K562 (cell line): ENCODE data around the gene LUZP4.

Source experiments
- BRF1 ChIP-seq: IDR thresholded peaks from 3 replicates; pipeline ENCODE4 v1.6.1; 2011; ENCODE audit warnings: borderline replicate concordance, mild to moderate bottlenecking; ENCODE audit not compliant: insufficient read length; ENCODE audit errors: extremely low read depth
- CTCF ChIP-seq, 3 experiments: IDR thresholded peaks in 2 of 3; conservative IDR thresholded peaks in 1 of 3; 2 replicates each; pipeline ENCODE4 v1.5.1; 2011 to 2012; ENCODE audit warnings: low read length in 3 of 3, mild to moderate bottlenecking in 3 of 3, control low read depth in 2 of 3, improper control_type of control experiment in 1 of 3, inconsistent platforms in 1 of 3, low read depth in 1 of 3, mixed read lengths in 1 of 3, moderate library complexity in 1 of 3; ENCODE audit not compliant: insufficient read depth in 2 of 3
- GABPB1 ChIP-seq: sonication (generic); formaldehyde crosslinking; IDR thresholded peaks from 2 replicates; pipeline ENCODE4 v1.8.0; 2022; ENCODE audit warnings: mild to moderate bottlenecking, missing genetic modification reagents
- HNRNPK ChIP-seq: fragments of 200-400 bp; formaldehyde crosslinking; IDR thresholded peaks from one replicate; pipeline ENCODE4 v1.6.1; 2018; ENCODE audit warnings: mild to moderate bottlenecking, low read depth, low read length; ENCODE audit not compliant: poor library complexity, severe bottlenecking
- ILF3 ChIP-seq: fragments of 450-650 bp; IDR thresholded peaks from 2 replicates; pipeline ENCODE4 v1.6.1; 2018; ENCODE audit warnings: antibody characterized with exemption, mild to moderate bottlenecking, moderate library complexity, borderline replicate concordance
- JUND ChIP-seq, 2 experiments: IDR thresholded peaks; 2 replicates in 1 of 2; 3 replicates in 1 of 2; pipeline ENCODE4 v1.6.1; 2011; ENCODE audit warnings: borderline replicate concordance in 2 of 2, low read depth in 2 of 2, low read length in 2 of 2, improper control_type of control experiment in 1 of 2, missing biosample characterization in 1 of 2, missing genetic modification characterization in 1 of 2, missing genetic modification reagents in 1 of 2
- MYNN ChIP-seq, 2 experiments: sonication (generic); formaldehyde crosslinking in 1 of 2; IDR thresholded peaks; 2 replicates each; pipeline versions ENCODE4 v1.5.0 to v1.6.1; 2016 to 2020; ENCODE audit warnings: antibody characterized with exemption in 1 of 2, missing genetic modification reagents in 1 of 2
- POLR2A ChIP-seq: fragments of 450-650 bp; conservative IDR thresholded peaks from 2 replicates; pipeline ENCODE4 v1.6.1; 2016
- TRIM24 ChIP-seq, 2 experiments: fragments of 450-650 bp; IDR thresholded peaks; 2 replicates each; pipeline ENCODE4 v1.6.1; 2016
- ZNF274 ChIP-seq: IDR thresholded peaks from 2 replicates; pipeline ENCODE4 v1.6.1; 2011; ENCODE audit warnings: low read depth, mild to moderate bottlenecking, low read length, moderate library complexity, borderline replicate concordance
- TF ChIP-seq, protein P1 (sequence below): fragments of 250-450 bp; sonication (Bioruptor Pico); IDR thresholded peaks from 2 replicates; pipeline ENCODE4 v1.5.0; 2021
- TF ChIP-seq, protein P2 (sequence below), 2 experiments: fragments of 450-650 bp; formaldehyde crosslinking in 1 of 2; IDR thresholded peaks; 2 replicates each; pipeline versions ENCODE4 v1.4.0 to v1.6.1; 2014 to 2020; ENCODE audit warnings: mild to moderate bottlenecking in 2 of 2, borderline replicate concordance in 1 of 2, low read depth in 1 of 2

DNA sequence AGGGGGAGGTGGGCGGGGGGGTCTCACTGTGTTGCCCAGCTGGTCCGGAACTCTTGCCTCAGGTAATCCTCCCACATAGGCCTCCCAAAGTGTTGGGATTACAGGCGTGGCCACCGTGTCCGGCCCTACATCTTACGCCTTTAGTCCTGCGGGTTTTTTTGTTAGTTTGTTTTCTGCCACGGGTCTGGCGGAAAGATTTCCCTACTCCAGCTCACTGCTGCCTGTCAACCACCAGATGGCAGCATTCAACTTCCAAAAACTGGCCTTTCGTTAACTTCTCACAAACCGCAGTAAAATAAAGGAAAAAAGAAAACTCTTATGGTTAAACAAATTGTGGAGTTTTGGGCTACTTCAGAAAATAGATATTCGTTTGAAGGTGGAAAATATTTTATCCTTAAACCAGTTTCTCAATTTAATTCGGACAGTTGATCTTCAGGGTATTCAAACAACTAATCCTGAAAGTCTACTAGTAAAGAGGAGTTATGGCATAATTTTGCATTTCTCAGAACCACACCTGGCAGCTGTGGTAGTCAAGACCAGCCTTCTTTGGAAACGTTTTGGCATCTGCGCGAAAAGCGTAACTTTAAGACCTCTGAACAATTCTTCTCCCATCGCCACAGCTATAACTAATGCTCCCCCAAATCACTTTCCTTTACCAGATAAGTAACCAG, 41.1 kb downstream of the LUZP4 start:
- TF ChIP-seq, protein P1, sequence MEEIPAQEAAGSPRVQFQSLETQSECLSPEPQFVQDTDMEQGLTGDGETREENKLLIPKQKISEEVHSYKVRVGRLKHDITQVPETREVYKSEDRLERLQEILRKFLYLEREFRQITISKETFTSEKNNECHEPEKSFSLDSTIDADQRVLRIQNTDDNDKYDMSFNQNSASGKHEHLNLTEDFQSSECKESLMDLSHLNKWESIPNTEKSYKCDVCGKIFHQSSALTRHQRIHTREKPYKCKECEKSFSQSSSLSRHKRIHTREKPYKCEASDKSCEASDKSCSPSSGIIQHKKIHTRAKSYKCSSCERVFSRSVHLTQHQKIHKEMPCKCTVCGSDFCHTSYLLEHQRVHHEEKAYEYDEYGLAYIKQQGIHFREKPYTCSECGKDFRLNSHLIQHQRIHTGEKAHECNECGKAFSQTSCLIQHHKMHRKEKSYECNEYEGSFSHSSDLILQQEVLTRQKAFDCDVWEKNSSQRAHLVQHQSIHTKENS (CRISPR knock-in tag) = no peak
- no peak for TF ChIP-seq ZNF274
- no peak for TF ChIP-seq HNRNPK
- no peak for TF ChIP-seq POLR2A
- TF ChIP-seq, protein P2, sequence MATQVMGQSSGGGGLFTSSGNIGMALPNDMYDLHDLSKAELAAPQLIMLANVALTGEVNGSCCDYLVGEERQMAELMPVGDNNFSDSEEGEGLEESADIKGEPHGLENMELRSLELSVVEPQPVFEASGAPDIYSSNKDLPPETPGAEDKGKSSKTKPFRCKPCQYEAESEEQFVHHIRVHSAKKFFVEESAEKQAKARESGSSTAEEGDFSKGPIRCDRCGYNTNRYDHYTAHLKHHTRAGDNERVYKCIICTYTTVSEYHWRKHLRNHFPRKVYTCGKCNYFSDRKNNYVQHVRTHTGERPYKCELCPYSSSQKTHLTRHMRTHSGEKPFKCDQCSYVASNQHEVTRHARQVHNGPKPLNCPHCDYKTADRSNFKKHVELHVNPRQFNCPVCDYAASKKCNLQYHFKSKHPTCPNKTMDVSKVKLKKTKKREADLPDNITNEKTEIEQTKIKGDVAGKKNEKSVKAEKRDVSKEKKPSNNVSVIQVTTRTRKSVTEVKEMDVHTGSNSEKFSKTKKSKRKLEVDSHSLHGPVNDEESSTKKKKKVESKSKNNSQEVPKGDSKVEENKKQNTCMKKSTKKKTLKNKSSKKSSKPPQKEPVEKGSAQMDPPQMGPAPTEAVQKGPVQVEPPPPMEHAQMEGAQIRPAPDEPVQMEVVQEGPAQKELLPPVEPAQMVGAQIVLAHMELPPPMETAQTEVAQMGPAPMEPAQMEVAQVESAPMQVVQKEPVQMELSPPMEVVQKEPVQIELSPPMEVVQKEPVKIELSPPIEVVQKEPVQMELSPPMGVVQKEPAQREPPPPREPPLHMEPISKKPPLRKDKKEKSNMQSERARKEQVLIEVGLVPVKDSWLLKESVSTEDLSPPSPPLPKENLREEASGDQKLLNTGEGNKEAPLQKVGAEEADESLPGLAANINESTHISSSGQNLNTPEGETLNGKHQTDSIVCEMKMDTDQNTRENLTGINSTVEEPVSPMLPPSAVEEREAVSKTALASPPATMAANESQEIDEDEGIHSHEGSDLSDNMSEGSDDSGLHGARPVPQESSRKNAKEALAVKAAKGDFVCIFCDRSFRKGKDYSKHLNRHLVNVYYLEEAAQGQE (IDR thresholded peaks at IDR 0.05; ENCODE audit: borderline replicate concordance) = peak; percentile 62; the same call in 1 of the 2 replicates
- TF ChIP-seq, protein P2 (CRISPR knock-in tag; IDR thresholded peaks at IDR 0.05; ENCODE audit: low read depth) = no peak
- TF ChIP-seq GABPB1 = no peak
- TF ChIP-seq JUND (IDR thresholded peaks at IDR 0.05; ENCODE audit: borderline replicate concordance, low read depth, low read length) = no peak
- no peak for TF ChIP-seq JUND (tag; IDR thresholded peaks at IDR 0.05; ENCODE audit: borderline replicate concordance, low read depth, low read length)
- no peak for TF ChIP-seq ILF3
- no peak for TF ChIP-seq BRF1
- TF ChIP-seq TRIM24 (IDR thresholded peaks at IDR 0.05) = no peak
- TF ChIP-seq MYNN (IDR thresholded peaks at IDR 0.05) = no peak
- TF ChIP-seq MYNN (CRISPR knock-in tag; IDR thresholded peaks at IDR 0.05) = no peak
- TF ChIP-seq CTCF (IDR thresholded peaks at IDR 0.05 in 2 of 3, conservative IDR thresholded peaks at IDR 0.05 in 1 of 3; ENCODE audit: insufficient read depth in 2 of 3, low read depth in 1 of 3, low read length in 3 of 3) = peak; percentile 58 to 70 (median 65)
